DMS153 (cell line): ENCODE data around the gene MYDGF.
A peak's percentile ranks its signal among the peaks of the same experiment; 100 is the strongest.

Experiments used
- DNase-seq: peaks from one replicate; lab custom pipeline; 2025; lab: John Stamatoyannopoulos, UW

The MYDGF gene

GRCh38 chr19:4673726-4674125 is 3.6 kb upstream of the MYDGF start:
- DNase-seq, result no peak

GRCh38 chr19:4673216-4673615 is 3.1 kb upstream of the MYDGF start:
- no peak for DNase-seq

- no peak for DNase-seq
These were observed 1.2 kb upstream of the MYDGF start for GRCh38 chr19:4671185-4671851.

GRCh38 chr19:4664642-4665041 is 5.5 kb downstream of the MYDGF start:
- no peak for DNase-seq

- DNase-seq, result no peak
These were observed 7.3 kb downstream of the MYDGF start for GRCh38 chr19:4662812-4663211.

GRCh38 chr19:4662020-4662695 is 8.0 kb downstream of the MYDGF start:
- no peak for DNase-seq

- no peak for DNase-seq
These were observed 9.1 kb downstream of the MYDGF start for GRCh38 chr19:4660993-4661392.

- no peak for DNase-seq
These were observed 9.9 kb downstream of the MYDGF start for GRCh38 chr19:4660181-4660791.

- DNase-seq, result no peak
These were observed 12.3 kb downstream of the MYDGF start for GRCh38 chr19:4657835-4658234.

GRCh38 chr19:4657262-4657661 is 12.9 kb downstream of the MYDGF start:
- no peak for DNase-seq

- no peak for DNase-seq
These were observed 14.0 kb downstream of the MYDGF start for GRCh38 chr19:4656102-4656501.

GRCh38 chr19:4654437-4655361 is 15.4 kb downstream of the MYDGF start:
- no peak for DNase-seq

- DNase-seq, result no peak
These were observed 16.2 kb downstream of the MYDGF start for GRCh38 chr19:4653793-4654436.

GRCh38 chr19:4652075-4652474 is 18.1 kb downstream of the MYDGF start:
- no peak for DNase-seq

GRCh38 chr19:4650159-4650558 is 20.0 kb downstream of the MYDGF start:
- DNase-seq, result no peak

- no peak for DNase-seq
These were observed 20.6 kb downstream of the MYDGF start for GRCh38 chr19:4649392-4650047.

- DNase-seq, result peak; percentile 15
These were observed 22.2 kb downstream of the MYDGF start for GRCh38 chr19:4647676-4648644.

- DNase-seq, result no peak
These were observed 24.4 kb downstream of the MYDGF start for GRCh38 chr19:4645718-4646117.

GRCh38 chr19:4642625-4643024 is 27.5 kb downstream of the MYDGF start:
- no peak for DNase-seq

- no peak for DNase-seq
These were observed 29.0 kb downstream of the MYDGF start for GRCh38 chr19:4641132-4641531.
